HEK293T (cell line): Measurements from ENCODE around the gene ATP11C.

ENCODE experiments used
- ARNT ChIP-seq: fragments of 450-650 bp; IDR thresholded peaks from 2 replicates; pipeline ENCODE4 v1.6.1; 2017; ENCODE audit warnings: mild to moderate bottlenecking
- BHLHE40 ChIP-seq: fragments of 450-650 bp; IDR thresholded peaks from 2 replicates; pipeline ENCODE4 v1.6.1; 2016; ENCODE audit warnings: mild to moderate bottlenecking, moderate library complexity, borderline replicate concordance
- CTBP1 ChIP-seq: fragments of 450-650 bp; IDR thresholded peaks from 2 replicates; pipeline ENCODE4 v1.6.1; 2016; ENCODE audit warnings: borderline replicate concordance
- ELF4 ChIP-seq: fragments of 450-650 bp; IDR thresholded peaks from 2 replicates; pipeline ENCODE4 v1.6.1; 2017; ENCODE audit warnings: antibody characterized with exemption
- FOXA1 ChIP-seq: fragments of 450-650 bp; IDR thresholded peaks from 2 replicates; pipeline ENCODE4 v1.6.1; 2016; ENCODE audit warnings: mild to moderate bottlenecking
- FOXK2 ChIP-seq: fragments of 450-650 bp; IDR thresholded peaks from 2 replicates; pipeline ENCODE4 v1.6.1; 2016; ENCODE audit warnings: mild to moderate bottlenecking
- FOXM1 ChIP-seq: fragments of 450-650 bp; IDR thresholded peaks from 2 replicates; pipeline ENCODE4 v1.6.1; 2017; ENCODE audit warnings: mild to moderate bottlenecking, borderline replicate concordance
- LEF1 ChIP-seq: fragments of 450-650 bp; IDR thresholded peaks from 2 replicates; pipeline ENCODE4 v1.6.1; 2017; ENCODE audit warnings: mild to moderate bottlenecking, borderline replicate concordance
- NFRKB ChIP-seq: fragments of 450-650 bp; IDR thresholded peaks from 2 replicates; pipeline ENCODE4 v1.6.1; 2016; ENCODE audit warnings: mild to moderate bottlenecking, moderate library complexity
- SP1 ChIP-seq: fragments of 450-650 bp; IDR thresholded peaks from 2 replicates; pipeline ENCODE4 v1.6.1; 2017
- SUZ12 ChIP-seq: fragments of 450-650 bp; IDR thresholded peaks from 2 replicates; pipeline ENCODE4 v1.6.1; 2016; ENCODE audit warnings: mild to moderate bottlenecking
- TARDBP ChIP-seq: fragments of 450-650 bp; IDR thresholded peaks from 2 replicates; pipeline ENCODE4 v1.6.1; 2016
- ZNF384 ChIP-seq: fragments of 450-650 bp; IDR thresholded peaks from 2 replicates; pipeline ENCODE4 v1.6.1; 2016
- TF ChIP-seq, protein P1 (sequence below): fragments of 450-650 bp; IDR thresholded peaks from 2 replicates; pipeline ENCODE4 v1.6.1; 2016

DNA sequence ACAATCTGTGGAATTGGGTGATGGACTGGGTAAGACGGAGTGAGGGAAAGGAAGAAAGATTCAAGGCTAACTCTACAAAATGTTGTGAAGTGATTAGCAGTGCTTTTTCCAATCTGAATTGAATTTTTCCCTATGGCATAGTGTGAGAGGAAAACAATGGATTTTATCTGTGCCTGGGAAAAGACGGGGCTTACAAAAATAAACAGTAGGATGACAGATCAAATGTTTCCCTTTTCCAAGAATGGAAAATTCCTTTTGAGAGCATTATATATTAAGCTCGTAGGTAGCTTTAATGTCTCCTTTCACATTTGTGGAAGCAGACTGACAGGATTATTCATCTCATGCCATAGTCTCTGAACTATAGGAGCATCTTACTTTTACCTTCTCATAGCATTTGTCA lies 27.8 kb downstream of the ATP11C start:
- no peak for TF ChIP-seq CTBP1
- TF ChIP-seq TARDBP = no peak
- no peak for TF ChIP-seq ELF4
- no peak for TF ChIP-seq FOXK2
- no peak for TF ChIP-seq LEF1
- TF ChIP-seq SP1 = no peak
- TF ChIP-seq, protein P1, sequence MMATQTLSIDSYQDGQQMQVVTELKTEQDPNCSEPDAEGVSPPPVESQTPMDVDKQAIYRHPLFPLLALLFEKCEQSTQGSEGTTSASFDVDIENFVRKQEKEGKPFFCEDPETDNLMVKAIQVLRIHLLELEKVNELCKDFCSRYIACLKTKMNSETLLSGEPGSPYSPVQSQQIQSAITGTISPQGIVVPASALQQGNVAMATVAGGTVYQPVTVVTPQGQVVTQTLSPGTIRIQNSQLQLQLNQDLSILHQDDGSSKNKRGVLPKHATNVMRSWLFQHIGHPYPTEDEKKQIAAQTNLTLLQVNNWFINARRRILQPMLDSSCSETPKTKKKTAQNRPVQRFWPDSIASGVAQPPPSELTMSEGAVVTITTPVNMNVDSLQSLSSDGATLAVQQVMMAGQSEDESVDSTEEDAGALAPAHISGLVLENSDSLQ = no peak
- TF ChIP-seq BHLHE40 = no peak
- no peak for TF ChIP-seq NFRKB
- TF ChIP-seq SUZ12 = no peak
- no peak for TF ChIP-seq ZNF384
- TF ChIP-seq ARNT = no peak
- TF ChIP-seq FOXA1 = no peak
- TF ChIP-seq FOXM1 = no peak
